Endothelial cell of umbilical vein (primary cell): Measurements from ENCODE around the gene TICAM1. TPM values are rescaled to one million over a fixed set of nuclear protein-coding genes. Genes with fewer than 3 reads are reported as not detected.

Source experiments
- BruUV-seq: library from RNA; stranded (reverse); fragments of 400-500 nt; replicated peaks from 2 replicates; lab custom pipeline; 2021; lab: Mats Ljungman, UMichigan
- CTCF ChIA-PET: fragments of 300-600, 350-600 bp; sonication (Branson Sonifier 250); formaldehyde crosslinking; loops from one replicate; lab custom pipeline; 2021; ENCODE audit warnings: antibody characterized with exemption, inconsistent platforms; lab: Charles Lee
- POLR2A ChIA-PET: fragments of 300-600, 350-600 bp; sonication (Branson Sonifier 250); formaldehyde crosslinking; loops from one replicate; lab custom pipeline; 2021; ENCODE audit warnings: antibody characterized with exemption, inconsistent platforms; lab: Charles Lee
- DNase-seq: peaks from one replicate; pipeline ENCODE4 v3.0.0-alpha.2; 2011; ENCODE audit warnings: low read depth, low spot score
- FAIRE-seq: peaks from 2 replicates; lab custom pipeline; 2011; peaks lifted over from hg19 to GRCh38; lab: Jason Lieb, UNC
- H2AFZ ChIP-seq: 2 replicates; pipeline ENCODE4 v1.6.0; 2012; ENCODE audit warnings: low read depth, low read length, control low read depth, inconsistent platforms
- H3K27ac ChIP-seq: 2 replicates; pipeline ENCODE4 v1.5.1; 2011; ENCODE audit warnings: low read depth, mild to moderate bottlenecking, control low read depth, low read length, moderate library complexity; ENCODE audit not compliant: insufficient read depth
- H3K27me3 ChIP-seq, 2 experiments: 2 replicates each; pipeline versions ENCODE4 v1.6.0 to v1.6.1; 2011; ENCODE audit warnings: low read length in 2 of 2, mixed read lengths in 1 of 2; ENCODE audit not compliant: control insufficient read depth in 2 of 2, insufficient read depth in 2 of 2
- H3K36me3 ChIP-seq, 2 experiments: 2 replicates in 1 of 2; 3 replicates in 1 of 2; pipeline ENCODE4 v1.5.1; 2011; ENCODE audit warnings: low read length in 2 of 2, mild to moderate bottlenecking in 1 of 2, moderate library complexity in 1 of 2; ENCODE audit not compliant: control insufficient read depth in 2 of 2, insufficient read depth in 2 of 2; ENCODE audit errors: extremely low read depth in 1 of 2
- H3K4me1 ChIP-seq: 3 replicates; pipeline ENCODE4 v1.5.1; 2011; ENCODE audit warnings: mild to moderate bottlenecking, low read length; ENCODE audit not compliant: control insufficient read depth, insufficient read depth; ENCODE audit errors: extremely low read depth
- H3K4me2 ChIP-seq: 2 replicates; pipeline ENCODE4 v1.6.1; 2011; ENCODE audit warnings: low read length, control low read depth, mixed read lengths; ENCODE audit not compliant: insufficient read depth
- H3K4me3 ChIP-seq, 3 experiments: fragments of 200-600 bp in 1 of 3; sonication (generic), shearing (Covaris generic) in 1 of 3; replicated peaks in 1 of 3; 2 replicates each; pipeline ENCODE4 v1.5.1; 2011 to 2016; ENCODE audit warnings: control low read depth in 3 of 3, low read length in 3 of 3, mild to moderate bottlenecking in 2 of 3, inconsistent platforms in 1 of 3, low read depth in 1 of 3, moderate library complexity in 1 of 3; ENCODE audit not compliant: insufficient read depth in 1 of 3
- H3K79me2 ChIP-seq: 2 replicates; pipeline ENCODE4 v1.6.0; 2012; ENCODE audit warnings: low read length, inconsistent platforms; ENCODE audit not compliant: control insufficient read depth, insufficient read depth
- H3K9ac ChIP-seq: replicated peaks from 2 replicates; pipeline ENCODE3; 2011; ENCODE audit warnings: low read length, control low read depth; ENCODE audit not compliant: insufficient read depth; ENCODE audit errors: extremely low read depth
- H3K9me1 ChIP-seq: replicated peaks from 3 replicates; pipeline ENCODE4 v1.6.0; 2011; ENCODE audit warnings: mild to moderate bottlenecking, low read length; ENCODE audit not compliant: control insufficient read depth, insufficient read depth; ENCODE audit errors: extremely low read depth
- H3K9me3 ChIP-seq: replicated peaks from 2 replicates; pipeline ENCODE4 v1.5.1; 2012; ENCODE audit warnings: low read length, inconsistent platforms; ENCODE audit not compliant: control insufficient read depth, insufficient read depth
- H4K20me1 ChIP-seq: replicated peaks from 2 replicates; pipeline ENCODE3; 2011; ENCODE audit warnings: mild to moderate bottlenecking, low read length; ENCODE audit not compliant: control insufficient read depth, insufficient read depth; ENCODE audit errors: extremely low read depth
- CTCF ChIP-seq, 2 donors: IDR thresholded peaks; 1 replicate in 1 of 2; 2 replicates in 1 of 2; pipeline ENCODE4 v1.5.1; 2011; ENCODE audit warnings: low read length in 2 of 2, mild to moderate bottlenecking in 2 of 2, moderate library complexity in 2 of 2, control low read depth in 1 of 2, inconsistent platforms in 1 of 2, low read depth in 1 of 2; ENCODE audit not compliant: insufficient read depth in 1 of 2; ENCODE audit errors: extremely low read depth in 1 of 2
- EZH2 ChIP-seq: IDR thresholded peaks from 2 replicates; pipeline ENCODE4 v1.6.1; 2012; ENCODE audit warnings: borderline replicate concordance, low read depth, mild to moderate bottlenecking, moderate library complexity, low read length, inconsistent platforms; ENCODE audit not compliant: severe bottlenecking
- FOS ChIP-seq: IDR thresholded peaks from 2 replicates; pipeline ENCODE4 v1.6.1; 2011; ENCODE audit warnings: mild to moderate bottlenecking, low read length, moderate library complexity, borderline replicate concordance; ENCODE audit not compliant: insufficient read depth
- GATA2 ChIP-seq: IDR thresholded peaks from 2 replicates; pipeline ENCODE4 v1.7.0; 2011; ENCODE audit warnings: low read depth, mild to moderate bottlenecking, moderate library complexity, mixed read lengths, low read length; ENCODE audit not compliant: insufficient read length, insufficient read depth
- JUN ChIP-seq: IDR thresholded peaks from 2 replicates; pipeline ENCODE4 v1.6.1; 2011; ENCODE audit warnings: borderline replicate concordance, low read depth; ENCODE audit not compliant: insufficient read length, insufficient read depth
- MAX ChIP-seq: IDR thresholded peaks from 2 replicates; pipeline ENCODE4 v1.6.1; 2011; ENCODE audit not compliant: insufficient read depth, insufficient read length
- MYC ChIP-seq: IDR thresholded peaks from one replicate; pipeline ENCODE4 v1.6.1; 2011; ENCODE audit warnings: mild to moderate bottlenecking, low read depth, low read length
- POLR2A ChIP-seq: IDR thresholded peaks from 2 replicates; pipeline ENCODE4 v1.6.1; 2012; ENCODE audit warnings: low read depth, mild to moderate bottlenecking, control low read depth, low read length
- POLR2AphosphoS5 ChIP-seq: IDR thresholded peaks from 2 replicates; pipeline ENCODE4 v1.6.1; 2012; ENCODE audit warnings: low read depth, mild to moderate bottlenecking, control low read depth, low read length, moderate library complexity; ENCODE audit not compliant: insufficient read depth
- dilution Hi-C: fragments of 300-500 bp; cut with MboI; formaldehyde crosslinking; loops from one replicate; pipeline ENCODE4 v1.15.0; 2019; ENCODE audit warnings: low sequenced_read_pairs; ENCODE audit not compliant: extremely low pct_ligation_motif_present
- intact Hi-C: fragments of 100-400 bp; cut with micrococcal nuclease; formaldehyde crosslinking; loops from one replicate; pipeline ENCODE4 v1.10.0; 2022
- polyA plus RNA-seq, 4 experiments: library from polyadenylated mRNA; depleted of rRNA in 3 of 4; stranded (reverse) in 3 of 4; unstranded in 1 of 4; fragments of >200 nt; gene quantifications; 2 replicates each; pipeline versions ENCODE4 v1.2.1 to v1.2.3, GENCODE V29; 2011 to 2012; ENCODE audit warnings: missing spikeins in 1 of 4
- total RNA-seq: library from RNA; stranded (reverse); gene quantifications from 2 replicates; pipeline ENCODE4 v1.2.3, GENCODE V29; 2021

The TICAM1 gene
- total and polyA plus RNA-seq, 2 donors (not counting 3 experiments of a cell fraction or from before 2014, with no cell fraction given) = 4.8 to 17.6 TPM

GRCh38 chr19:4772566-4772965 lies 58.9 kb downstream of the TICAM1 start:
- Histone ChIP-seq H3K9me3 (no peaks in the 10 kb centered on the region), H3K36me3 (no peaks in the 10 kb centered on the region), H2AFZ (no peak overlapping the region), H3K9me1 (no peaks in the 10 kb centered on the region), H3K4me2 (no peak overlapping the region), H3K27me3 (no peaks in the 10 kb centered on the region), H4K20me1 (no peaks in the 10 kb centered on the region), H3K79me2 (no peaks in the 10 kb centered on the region), H3K9ac (no peak overlapping the region), H3K27ac (no peak overlapping the region), H3K4me1 (no peaks in the 10 kb centered on the region), H3K4me3 (no peak overlapping the region)
- DNase-seq (no peak), FAIRE-seq (no peak)
- POLR2A ChIA-PET = no interaction called here
- intact Hi-C loops = no loop called here
- CTCF ChIA-PET = interaction anchor here (1.2 kb wide), 1 partner anchor 18 kb away, joined by 3 read pairs; no protein-coding TSS in a partner anchor
- dilution Hi-C loops = no loop called here
- no TSS peak for BruUV-seq
- TF ChIP-seq MAX = no peak
- no peak for TF ChIP-seq MYC
- no peak for TF ChIP-seq FOS
- TF ChIP-seq CTCF (IDR thresholded peaks at IDR 0.05; ENCODE audit: extremely low read depth in 1 of 2, insufficient read depth in 1 of 2, low read depth in 1 of 2, low read length in 2 of 2) = no peak
- no peak for TF ChIP-seq JUN
- TF ChIP-seq POLR2AphosphoS5 = no peak
- TF ChIP-seq GATA2 = no peak
- TF ChIP-seq POLR2A = no peak
- TF ChIP-seq EZH2 = no peak
